GM19372 (cell line): ENCODE data around the gene DNAJC18.
A peak's percentile ranks its signal among the peaks of the same experiment; 100 is the strongest.
"Not testable (repeated sequence)": the region's sequence is repeated elsewhere in the genome, so short reads cannot be mapped to it uniquely, and the experiment has no call there.

Source experiments
- ATAC-seq: cut with Tn5 transposase; IDR thresholded peaks from one replicate; pipeline ENCODE4 v1.9.1; 2021; ENCODE audit warnings: mild to moderate bottlenecking, low read depth, moderate library complexity; ENCODE audit not compliant: unreplicated experiment

DNAJC18 gene

GRCh38 chr5:139390639-139391569, 48.4 kb downstream of the DNAJC18 start:
- ATAC-seq: no peak

GRCh38 chr5:139389701-139390638, 49.4 kb downstream of the DNAJC18 start, which contains the start of gene MZB1:
Gene MZB1 (minus strand): TSS chr5:139389913. CDS start chr5:139389856, 57 bp downstream.
- ATAC-seq: peak; percentile 31

GRCh38 chr5:139388198-139388821, 51.0 kb downstream of the DNAJC18 start:
- no peak for ATAC-seq

- ATAC-seq: no peak
These were observed 51.6 kb downstream of the DNAJC18 start for GRCh38 chr5:139387611-139388197.

GRCh38 chr5:139386956-139387355, 52.4 kb downstream of the DNAJC18 start:
- ATAC-seq: not testable (repeated sequence)

GRCh38 chr5:139386050-139386438, 53.3 kb downstream of the DNAJC18 start:
- no peak for ATAC-seq

GRCh38 chr5:139385061-139386049, 54.0 kb downstream of the DNAJC18 start:
- no peak for ATAC-seq

GRCh38 chr5:139384591-139385051, 54.7 kb downstream of the DNAJC18 start:
- ATAC-seq: no peak

- no peak for ATAC-seq
These were observed 55.2 kb downstream of the DNAJC18 start for GRCh38 chr5:139383993-139384590.

GRCh38 chr5:139383275-139383992, 55.9 kb downstream of the DNAJC18 start, which contains the start of gene SLC23A1:
Gene SLC23A1 (minus strand): TSS chr5:139383297. CDS start chr5:139383253, 44 bp downstream.
- ATAC-seq: no peak

GRCh38 chr5:139382807-139383206, 56.5 kb downstream of the DNAJC18 start:
- no peak for ATAC-seq

- no peak for ATAC-seq
These were observed 57.2 kb downstream of the DNAJC18 start for GRCh38 chr5:139381837-139382761.

GRCh38 chr5:139379626-139380449, 59.5 kb downstream of the DNAJC18 start:
- no peak for ATAC-seq

- no peak for ATAC-seq
These were observed 60.4 kb downstream of the DNAJC18 start for GRCh38 chr5:139378941-139379361.

- ATAC-seq: no peak
These were observed 61.1 kb downstream of the DNAJC18 start for GRCh38 chr5:139378101-139378825.
